ENCODE results near the gene UGT2A1. TPM values are rescaled to one million over a fixed set of nuclear protein-coding genes. Genes with fewer than 3 reads are reported as not detected.

Gene UGT2A1
- total RNA-seq, 2 donors from 2014 or later = not detected

- Mint-ChIP-seq H3K27me3 (no peaks in the 10 kb centered on the region), H3K27ac (no peak overlapping the region), H3K4me1 (no peaks in the 10 kb centered on the region), H3K4me3 (no peak overlapping the region), H3K36me3 (ENCODE audit: low read depth) (no peaks in the 10 kb centered on the region)
- DNase-seq = no peak
- ATAC-seq = no peak
- no peaks in the 10 kb centered on the region for H3K9me3 ChIP-seq (ENCODE audit: control insufficient read depth, low read length, poor library complexity, severe bottlenecking)
These were observed 84.3 kb downstream of the UGT2A1 start for GRCh38 chr4:69568787-69569186.

GRCh38 chr4:69563424-69563823, 89.6 kb downstream of the UGT2A1 start:
- H3K27ac Mint-ChIP-seq = no peak overlapping the region
- no peaks in the 10 kb centered on the region for H3K4me1 Mint-ChIP-seq
- H3K9me3 ChIP-seq (ENCODE audit: control insufficient read depth, low read length, poor library complexity, severe bottlenecking) = no peaks in the 10 kb centered on the region
- no peaks in the 10 kb centered on the region for H3K36me3 Mint-ChIP-seq (ENCODE audit: low read depth)
- ATAC-seq = no peak
- no peaks in the 10 kb centered on the region for H3K27me3 Mint-ChIP-seq
- DNase-seq = no peak
- no peak overlapping the region for H3K4me3 Mint-ChIP-seq

GRCh38 chr4:69549651-69550050, 103.4 kb downstream of the UGT2A1 start:
- Mint-ChIP-seq H3K27ac (no peak overlapping the region), H3K27me3 (no peaks in the 10 kb centered on the region), H3K4me3 (no peak overlapping the region)

GRCh38 chr4:69546134-69546765, 106.8 kb downstream of the UGT2A1 start:
- DNase-seq (no peak), ATAC-seq (no peak)
- Mint-ChIP-seq H3K4me3 (no peak overlapping the region), H3K27me3 (no peaks in the 10 kb centered on the region), H3K4me1 (no peaks in the 10 kb centered on the region), H3K27ac (no peak overlapping the region), H3K36me3 (ENCODE audit: low read depth) (no peaks in the 10 kb centered on the region)
- H3K9me3 ChIP-seq (ENCODE audit: control insufficient read depth, low read length, poor library complexity, severe bottlenecking) = no peaks in the 10 kb centered on the region

More at GRCh38 chr4:69549651-69550050, 103.4 kb downstream of the UGT2A1 start:
- no peak for ATAC-seq
- Mint-ChIP-seq H3K4me1 (no peaks in the 10 kb centered on the region), H3K36me3 (ENCODE audit: low read depth) (no peaks in the 10 kb centered on the region)
- no peak for DNase-seq
- H3K9me3 ChIP-seq (ENCODE audit: control insufficient read depth, low read length, poor library complexity, severe bottlenecking) = no peaks in the 10 kb centered on the region

Other genes starting within 250 kb of the UGT2A1 start
- not detected for gene UGT2B4, start 157.3 kb downstream of the UGT2A1 start, total RNA-seq
- gene UGT2A2, start 13.6 kb downstream of the UGT2A1 start, total RNA-seq = not detected
- gene SULT1B1, start 107.4 kb upstream of the UGT2A1 start, total RNA-seq = 1 to 10 TPM; 4.3 to 6.3 TPM
- not detected for gene SULT1E1, start 206.9 kb upstream of the UGT2A1 start, total RNA-seq

All from T-helper 17 cell (primary cell).